Measurements from ENCODE around the gene ARHGAP24.

GRCh38 chr4:85738721-85739120 lies 263.8 kb downstream of the ARHGAP24 start:
- no peak for TF ChIP-seq EZH2phosphoT487 (conservative IDR thresholded peaks at IDR 0.05; ENCODE audit: low read length)
- no peak for TF ChIP-seq CTCF (IDR thresholded peaks at IDR 0.05; ENCODE audit: insufficient read depth, low read length, poor library complexity, severe bottlenecking)
